Osteoblast (primary cell): ENCODE results near the gene DPEP2NB. TPM values are rescaled to one million over a fixed set of nuclear protein-coding genes. Genes with fewer than 3 reads are reported as not detected.
"Not testable (repeated sequence)": the region's sequence is repeated elsewhere in the genome, so short reads cannot be mapped to it uniquely, and the experiment has no call there.

Source experiments
- DNase-seq: peaks from one replicate; pipeline ENCODE4 v3.0.0; 2011; ENCODE audit warnings: low spot score, mixed read lengths; ENCODE audit not compliant: insufficient read length; ENCODE audit errors: missing footprints
- H2AFZ ChIP-seq: 2 replicates; pipeline ENCODE4 v1.6.0; 2011; ENCODE audit warnings: mild to moderate bottlenecking, low read length
- H3K27ac ChIP-seq: 2 replicates; pipeline ENCODE4 v1.5.1; 2011; ENCODE audit warnings: mild to moderate bottlenecking, low read depth, low read length, moderate library complexity
- H3K27me3 ChIP-seq: 2 replicates; pipeline ENCODE4 v1.6.0; 2012; ENCODE audit warnings: mild to moderate bottlenecking, control low read depth, inconsistent platforms, low read length, moderate library complexity; ENCODE audit not compliant: insufficient read depth
- H3K36me3 ChIP-seq: 2 replicates; pipeline ENCODE4 v1.5.1; 2011; ENCODE audit warnings: mild to moderate bottlenecking, low read length, control low read depth, moderate library complexity; ENCODE audit not compliant: insufficient read depth
- H3K4me1 ChIP-seq: 2 replicates; pipeline ENCODE4 v1.5.1; 2011; ENCODE audit warnings: mild to moderate bottlenecking, low read length, control low read depth, moderate library complexity; ENCODE audit not compliant: insufficient read depth
- H3K4me2 ChIP-seq: 2 replicates; pipeline ENCODE4 v1.6.0; 2011; ENCODE audit warnings: mild to moderate bottlenecking, low read length; ENCODE audit not compliant: insufficient read depth
- H3K4me3 ChIP-seq: fragments of 200-600 bp; sonication (generic); 3 replicates; pipeline ENCODE4 v1.5.1; 2012; ENCODE audit warnings: mild to moderate bottlenecking, low read length, inconsistent platforms; ENCODE audit not compliant: insufficient read depth
- H3K79me2 ChIP-seq: 2 replicates; pipeline ENCODE4 v1.6.0; 2012; ENCODE audit warnings: mild to moderate bottlenecking, low read length, control low read depth, inconsistent platforms; ENCODE audit not compliant: insufficient read depth
- H3K9me3 ChIP-seq: 2 replicates; pipeline ENCODE4 v1.5.1; 2011; ENCODE audit warnings: low read depth, low read length, control low read depth
- H4K20me1 ChIP-seq: 2 replicates; pipeline ENCODE4 v1.6.0; 2012; ENCODE audit warnings: mild to moderate bottlenecking, low read length, control low read depth; ENCODE audit not compliant: insufficient read depth
- total RNA-seq: library from RNA; depleted of rRNA; stranded (reverse); fragments of >200 nt; gene quantifications from 2 replicates; pipeline ENCODE4 v1.2.3, GENCODE V29; 2012
- TF ChIP-seq, protein P1 (sequence below): IDR thresholded peaks from 2 replicates; pipeline ENCODE4 v1.5.1; 2011; ENCODE audit warnings: mild to moderate bottlenecking, low read depth, low read length, moderate library complexity; ENCODE audit errors: extremely low read depth

DPEP2NB gene
- total RNA-seq, 1 donor: not detected

DNA sequence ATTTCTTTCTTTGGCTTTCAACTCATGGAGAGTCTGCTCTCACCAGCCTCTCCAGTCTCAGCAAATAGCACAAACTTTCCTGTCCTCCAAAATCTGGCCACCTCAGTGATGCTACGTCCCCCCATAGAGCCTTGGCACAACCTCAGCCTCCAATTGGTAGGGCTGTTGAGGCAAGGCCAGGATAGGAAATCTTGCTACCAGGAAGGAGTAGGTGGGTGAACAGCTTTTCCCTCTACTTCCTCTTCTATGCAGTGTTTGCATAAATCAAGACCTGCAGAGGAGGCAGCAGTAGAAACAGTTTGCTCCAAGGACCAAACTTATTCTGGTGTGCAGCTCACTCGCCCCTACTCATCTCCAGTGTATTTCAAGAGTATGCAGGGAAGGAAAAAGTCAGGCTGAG lies 15.7 kb downstream of the DPEP2NB start:
- no peak overlapping the region for H3K4me3 ChIP-seq
- H3K9me3 ChIP-seq: no peaks in the 10 kb centered on the region
- peak; percentile 4 for DNase-seq
- H2AFZ ChIP-seq: no peak overlapping the region
- TF ChIP-seq, protein P1, sequence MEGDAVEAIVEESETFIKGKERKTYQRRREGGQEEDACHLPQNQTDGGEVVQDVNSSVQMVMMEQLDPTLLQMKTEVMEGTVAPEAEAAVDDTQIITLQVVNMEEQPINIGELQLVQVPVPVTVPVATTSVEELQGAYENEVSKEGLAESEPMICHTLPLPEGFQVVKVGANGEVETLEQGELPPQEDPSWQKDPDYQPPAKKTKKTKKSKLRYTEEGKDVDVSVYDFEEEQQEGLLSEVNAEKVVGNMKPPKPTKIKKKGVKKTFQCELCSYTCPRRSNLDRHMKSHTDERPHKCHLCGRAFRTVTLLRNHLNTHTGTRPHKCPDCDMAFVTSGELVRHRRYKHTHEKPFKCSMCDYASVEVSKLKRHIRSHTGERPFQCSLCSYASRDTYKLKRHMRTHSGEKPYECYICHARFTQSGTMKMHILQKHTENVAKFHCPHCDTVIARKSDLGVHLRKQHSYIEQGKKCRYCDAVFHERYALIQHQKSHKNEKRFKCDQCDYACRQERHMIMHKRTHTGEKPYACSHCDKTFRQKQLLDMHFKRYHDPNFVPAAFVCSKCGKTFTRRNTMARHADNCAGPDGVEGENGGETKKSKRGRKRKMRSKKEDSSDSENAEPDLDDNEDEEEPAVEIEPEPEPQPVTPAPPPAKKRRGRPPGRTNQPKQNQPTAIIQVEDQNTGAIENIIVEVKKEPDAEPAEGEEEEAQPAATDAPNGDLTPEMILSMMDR: no peak
- H3K27ac ChIP-seq: no peak overlapping the region
- H3K36me3 ChIP-seq: no peaks in the 10 kb centered on the region
- no peak overlapping the region for H3K4me2 ChIP-seq
- no peaks in the 10 kb centered on the region for H3K27me3 ChIP-seq
- H3K79me2 ChIP-seq: no peaks in the 10 kb centered on the region
- no peaks in the 10 kb centered on the region for H4K20me1 ChIP-seq
- H3K4me1 ChIP-seq: peaks cover 7% of the 10 kb centered on the region

DNA sequence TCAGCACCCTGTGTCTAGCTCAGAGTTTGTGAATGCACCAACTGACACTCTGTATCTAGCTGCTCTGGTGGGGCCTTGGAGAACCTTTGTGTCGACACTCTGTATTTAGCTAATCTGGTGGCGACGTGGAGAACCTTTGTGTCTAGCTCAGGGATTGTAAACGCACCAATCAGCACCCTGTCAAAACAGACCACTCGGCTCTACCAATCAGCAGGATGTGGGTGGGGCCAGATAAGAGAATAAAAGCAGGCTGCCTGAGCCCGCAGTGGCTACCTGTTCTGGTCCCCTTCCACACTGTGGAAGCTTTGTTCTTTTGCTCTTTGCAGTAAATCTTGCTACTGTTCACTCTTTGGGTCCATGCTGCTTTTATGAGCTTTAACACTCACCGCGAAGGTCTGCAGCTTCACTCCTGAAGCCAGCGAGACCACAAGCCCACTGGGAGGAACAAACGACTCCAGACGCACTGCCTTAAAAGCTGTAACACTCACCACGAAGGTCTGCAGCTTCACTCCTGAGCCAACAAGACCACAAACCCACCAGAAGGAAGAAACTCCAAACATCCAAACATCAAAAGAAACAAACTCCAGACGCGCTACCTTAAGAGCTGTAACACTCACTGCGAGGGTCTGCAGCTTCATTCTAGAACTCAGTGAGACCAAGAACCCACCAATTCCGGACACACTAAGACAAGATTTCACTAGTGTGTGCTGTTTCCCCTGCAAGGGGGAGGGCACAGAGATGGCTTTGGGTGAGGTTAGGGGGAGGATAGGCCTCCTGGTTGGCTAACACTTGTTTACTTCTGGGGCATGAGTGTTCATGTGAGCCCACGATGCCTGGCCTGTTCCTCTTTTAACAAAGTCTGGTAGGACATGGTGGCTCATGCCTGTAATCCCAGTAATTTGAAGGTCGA lies 16.7 kb downstream of the DPEP2NB start, which contains the start of gene DPEP2:
TSS of gene DPEP2 (minus strand) at position 706 of the 910 bp plus-strand sequence. CDS start 6,272 bp downstream, outside the sequence.
- H3K27ac ChIP-seq, H3K79me2 ChIP-seq, H4K20me1 ChIP-seq, H2AFZ ChIP-seq, H3K4me2 ChIP-seq, H3K27me3 ChIP-seq, H3K9me3 ChIP-seq, DNase-seq, H3K36me3 ChIP-seq, H3K4me1 ChIP-seq, H3K4me3 ChIP-seq: not testable (repeated sequence)

DNA sequence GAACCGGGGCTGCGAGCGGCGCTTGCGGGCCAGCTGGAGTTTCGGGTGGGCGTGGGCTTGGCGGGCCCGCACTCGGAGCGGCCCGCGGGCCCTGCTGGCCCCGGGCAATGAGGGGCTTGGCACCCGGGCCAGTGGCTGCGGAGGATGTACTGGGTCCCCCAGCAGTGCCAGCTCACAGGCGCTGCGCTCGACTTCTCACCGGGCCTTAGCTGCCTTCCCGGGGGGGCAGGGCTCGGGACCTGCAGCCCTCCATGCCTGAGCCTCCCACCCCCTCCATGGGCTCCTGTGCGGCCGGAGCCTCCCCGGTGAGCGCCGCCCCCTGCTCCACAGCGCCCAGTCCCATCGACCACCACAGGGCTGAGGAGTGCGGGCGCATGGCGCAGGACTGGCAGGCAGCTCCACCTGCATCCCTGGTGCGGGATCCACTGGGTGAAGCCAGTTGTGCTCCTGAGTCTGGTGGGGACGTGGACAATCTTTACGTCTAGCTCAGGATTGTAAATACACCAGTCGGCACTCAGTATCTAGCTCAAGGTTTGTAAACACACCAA lies 17.4 kb downstream of the DPEP2NB start:
- H3K27me3 ChIP-seq, H3K4me3 ChIP-seq, H3K79me2 ChIP-seq, H4K20me1 ChIP-seq, H3K36me3 ChIP-seq, H3K27ac ChIP-seq, H2AFZ ChIP-seq, DNase-seq, H3K4me2 ChIP-seq, H3K9me3 ChIP-seq: not testable (repeated sequence)
- H3K4me1 ChIP-seq: peaks cover 11% of the 10 kb centered on the region

DNA sequence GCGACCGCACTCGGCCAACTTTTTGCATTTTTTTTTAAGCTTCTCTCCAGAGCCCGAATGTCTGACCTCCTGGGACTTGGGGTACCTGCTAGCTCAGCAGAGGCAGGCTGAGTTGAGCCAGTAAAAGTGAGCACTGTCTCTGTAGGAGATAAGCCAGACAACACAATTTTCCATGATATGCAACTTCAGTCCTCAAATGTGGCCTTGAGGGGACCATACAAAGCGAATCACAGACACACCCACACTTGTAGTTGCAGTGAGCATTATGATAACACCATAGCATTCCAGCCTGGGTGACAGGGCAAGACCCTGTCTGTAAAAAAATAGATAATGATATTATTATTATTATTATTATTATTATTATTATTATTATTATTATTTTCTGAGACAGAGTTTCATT lies 19.0 kb downstream of the DPEP2NB start:
- TF ChIP-seq, protein P1: no peak
- no peak overlapping the region for H3K4me3 ChIP-seq

DNA sequence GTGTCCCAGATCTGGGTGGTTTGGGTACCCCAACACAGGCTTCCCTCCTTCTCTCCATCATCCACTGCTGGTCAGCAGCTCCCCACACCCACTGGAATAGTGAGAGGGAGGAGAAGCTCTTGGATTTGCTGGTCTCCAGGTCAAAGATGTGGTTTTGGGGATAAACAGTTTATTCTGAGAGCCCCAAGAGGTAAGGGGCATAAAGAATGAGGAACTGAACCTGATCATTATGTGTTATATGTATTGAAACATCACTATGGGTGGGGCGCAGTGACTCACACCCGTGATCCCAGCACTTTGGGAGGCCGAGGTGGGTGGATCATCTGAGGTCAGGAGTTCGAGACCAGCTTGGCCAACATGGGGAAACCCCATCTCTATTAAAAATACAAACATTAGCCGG lies 20.3 kb downstream of the DPEP2NB start:
- Histone ChIP-seq H4K20me1 (no peaks in the 10 kb centered on the region), H3K27me3 (no peaks in the 10 kb centered on the region), H3K4me2 (no peak overlapping the region), H3K4me3 (no peak overlapping the region), H3K27ac (no peak overlapping the region), H3K9me3 (no peaks in the 10 kb centered on the region), H2AFZ (no peak overlapping the region), H3K79me2 (no peaks in the 10 kb centered on the region), H3K36me3 (no peaks in the 10 kb centered on the region), H3K4me1 (peaks cover 5% of the 10 kb centered on the region)
- DNase-seq: peak; percentile 34
- TF ChIP-seq, protein P1: no peak

More for the DNA sequence above, 19.0 kb downstream of the DPEP2NB start:
- H3K79me2 ChIP-seq: no peaks in the 10 kb centered on the region
- no peaks in the 10 kb centered on the region for H3K27me3 ChIP-seq
- no peaks in the 10 kb centered on the region for H3K36me3 ChIP-seq
- no peak overlapping the region for H2AFZ ChIP-seq
- H3K4me2 ChIP-seq: no peak overlapping the region
- peak; percentile 0 for DNase-seq
- no peaks in the 10 kb centered on the region for H3K9me3 ChIP-seq
- H3K4me1 ChIP-seq: peaks cover 5% of the 10 kb centered on the region
- H3K27ac ChIP-seq: no peak overlapping the region
- no peaks in the 10 kb centered on the region for H4K20me1 ChIP-seq

DNA sequence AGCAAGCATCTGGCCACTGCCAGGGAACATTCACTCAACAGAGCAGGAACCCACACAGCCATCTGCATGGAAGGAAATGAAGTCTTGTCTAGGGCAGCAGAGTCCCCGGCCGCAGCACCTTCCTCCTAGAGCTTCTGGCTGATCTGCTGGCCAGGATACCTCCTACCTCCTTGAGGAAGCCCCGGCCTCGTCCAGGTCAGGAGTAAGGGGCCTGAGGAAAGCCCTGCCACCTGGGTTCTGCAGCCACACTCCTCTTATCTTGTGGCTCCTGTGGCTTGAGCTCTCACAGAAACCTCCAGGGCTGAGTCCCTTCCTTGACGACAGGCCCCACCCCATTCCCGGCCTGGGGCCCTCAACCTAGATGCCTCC lies 21.7 kb downstream of the DPEP2NB start:
- H2AFZ ChIP-seq: not testable (repeated sequence)

More for the DNA sequence above, 21.7 kb downstream of the DPEP2NB start:
- not testable (repeated sequence) for H3K4me2 ChIP-seq, H3K79me2 ChIP-seq, H3K4me3 ChIP-seq, H3K27ac ChIP-seq, H4K20me1 ChIP-seq, H3K4me1 ChIP-seq, H3K36me3 ChIP-seq, DNase-seq, H3K9me3 ChIP-seq, H3K27me3 ChIP-seq
